Measurements from ENCODE around the gene TOLLIP.

The TOLLIP gene

GRCh38 chr11:1310772-1311468 is 1.5 kb upstream of the TOLLIP start:
- peak; percentile 26 to 60 for DNase-seq

GRCh38 chr11:1310318-1310687 is 871 bp upstream of the TOLLIP start:
- no peak for DNase-seq

GRCh38 chr11:1308743-1309497 is 512 bp downstream of the TOLLIP start:
- DNase-seq = no peak

- no peak for DNase-seq
Measured at GRCh38 chr11:1307998-1308742, 1.3 kb downstream of the TOLLIP start.

- DNase-seq = no peak
Measured at GRCh38 chr11:1307163-1307870, 2.1 kb downstream of the TOLLIP start.

- DNase-seq = no peak
Measured at GRCh38 chr11:1306186-1307162, 3.0 kb downstream of the TOLLIP start.

GRCh38 chr11:1305501-1306056 is 3.9 kb downstream of the TOLLIP start:
- no peak for DNase-seq

- no peak for DNase-seq
Measured at GRCh38 chr11:1305063-1305495, 4.4 kb downstream of the TOLLIP start.

- DNase-seq = no peak
Measured at GRCh38 chr11:1304380-1304779, 5.1 kb downstream of the TOLLIP start.

- DNase-seq = no peak
Measured at GRCh38 chr11:1303973-1304372, 5.5 kb downstream of the TOLLIP start.

- DNase-seq = no peak
Measured at GRCh38 chr11:1303126-1303821, 6.2 kb downstream of the TOLLIP start.

GRCh38 chr11:1302461-1303125 is 6.8 kb downstream of the TOLLIP start:
- no peak for DNase-seq

GRCh38 chr11:1302041-1302460 is 7.4 kb downstream of the TOLLIP start:
- DNase-seq = no peak

GRCh38 chr11:1301220-1302000 is 8.0 kb downstream of the TOLLIP start:
- DNase-seq = no peak

GRCh38 chr11:1300569-1301187 is 8.8 kb downstream of the TOLLIP start:
- DNase-seq = no peak

GRCh38 chr11:1300121-1300520 is 9.3 kb downstream of the TOLLIP start:
- DNase-seq = no peak

- no peak for DNase-seq
Measured at GRCh38 chr11:1299621-1300020, 9.8 kb downstream of the TOLLIP start.

- no peak for DNase-seq
Measured at GRCh38 chr11:1298695-1299492, 10.5 kb downstream of the TOLLIP start.

Data from activated CD4-positive, alpha-beta T cell treated with anti-CD3 and anti-CD28 coated beads for 4 hours (primary cell).